Stimulated activated naive CD8-positive, alpha-beta T cell treated with anti-CD3 and anti-CD28 coated beads, Interleukin-15, amount 100 ng/mL, for 72 hours (primary cell): ENCODE results near the gene SEC31B.

Source experiments
- ATAC-seq: fragments of 150-1000 bp; cut with Tn5 transposase; 2 replicates; pipeline ENCODE4 v1.10.0; 2021; ENCODE audit warnings: mild to moderate bottlenecking, moderate library complexity
- DNase-seq, 2 donors: peaks; one replicate each; pipeline ENCODE4 v3.0.0; 2021 to 2022
- H3K27ac Mint-ChIP-seq, 2 donors: one replicate each; pipeline ENCODE4 v1.8.0; 2022; ENCODE audit warnings: mild to moderate bottlenecking in 2 of 2, mixed read lengths in 2 of 2, moderate library complexity in 2 of 2
- H3K27me3 Mint-ChIP-seq: one replicate; pipeline ENCODE4 v1.8.0; 2022; ENCODE audit warnings: mixed read lengths
- H3K4me1 Mint-ChIP-seq: one replicate; pipeline ENCODE4 v1.8.0; 2022; ENCODE audit warnings: mild to moderate bottlenecking, mixed read lengths
- H3K4me3 Mint-ChIP-seq, 2 donors: one replicate each; pipeline ENCODE4 v1.8.0; 2022; ENCODE audit warnings: mild to moderate bottlenecking in 2 of 2, mixed read lengths in 2 of 2, moderate library complexity in 1 of 2
- H3K9me3 Mint-ChIP-seq, 2 donors: one replicate each; pipeline ENCODE4 v1.8.0; 2022; ENCODE audit warnings: mixed read lengths in 2 of 2

Gene SEC31B

DNA sequence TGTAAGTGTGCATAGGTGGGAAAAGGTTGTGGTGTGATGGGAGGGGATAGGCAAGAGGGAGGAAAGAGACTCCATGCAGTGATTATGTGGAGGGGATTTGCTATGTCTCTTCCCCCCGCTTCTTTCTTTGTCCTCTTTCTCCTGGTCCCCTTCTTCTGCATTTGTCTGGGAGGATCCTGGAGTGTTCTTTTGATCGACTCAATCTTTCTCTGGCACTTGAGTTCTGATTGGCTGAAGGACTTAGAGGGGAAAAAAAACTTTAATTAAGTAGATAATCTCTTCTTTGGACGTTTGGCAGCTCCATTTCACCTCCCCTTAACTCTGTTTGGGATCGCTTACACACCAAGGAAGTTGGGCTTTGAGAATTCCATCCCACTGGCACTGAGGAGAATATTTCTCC is 57.0 kb downstream of the SEC31B start, which contains the start of gene WNT8B:
WNT8B (plus strand) TSS at position 301 of the 400 bp plus-strand sequence. CDS start 160 bp downstream, outside the sequence.
- H3K4me3 Mint-ChIP-seq = no peak within 1 kb of the TSS
- H3K27ac Mint-ChIP-seq = no peak within 1 kb of the TSS
- H3K4me1 Mint-ChIP-seq = no peaks in the 10 kb centered on the region
- H3K27me3 Mint-ChIP-seq = no peaks in the 10 kb centered on the region
- ATAC-seq = no peak
- peaks cover 0 to 6% of the 10 kb centered on the region in 2 donors for H3K9me3 Mint-ChIP-seq
- no peak for DNase-seq

DNA sequence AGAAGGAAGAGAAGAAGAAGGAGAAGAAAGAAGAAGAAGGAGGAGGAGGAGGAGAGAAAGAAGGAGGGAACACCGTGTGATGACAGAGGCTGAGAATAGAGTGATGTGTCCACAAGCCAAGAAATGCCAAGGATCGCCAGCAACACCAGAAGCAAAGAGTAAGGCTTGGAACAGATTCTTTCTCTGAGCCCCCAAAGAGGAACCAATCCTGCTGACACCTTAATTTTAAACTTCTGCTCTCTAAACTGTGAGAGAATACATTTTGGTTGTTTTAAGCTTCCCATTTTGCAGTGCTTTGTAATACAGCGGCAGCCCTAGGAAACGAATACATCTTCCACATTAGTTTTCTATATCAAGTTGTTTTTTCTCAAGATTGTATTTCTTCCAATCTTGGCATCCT is 70.7 kb downstream of the SEC31B start:
- no peak for DNase-seq
- Mint-ChIP-seq H3K4me3 (no peak overlapping the region), H3K27me3 (no peaks in the 10 kb centered on the region), H3K4me1 (no peaks in the 10 kb centered on the region), H3K9me3 (no peaks in the 10 kb centered on the region), H3K27ac (no peak overlapping the region)
- no peak for ATAC-seq

DNA sequence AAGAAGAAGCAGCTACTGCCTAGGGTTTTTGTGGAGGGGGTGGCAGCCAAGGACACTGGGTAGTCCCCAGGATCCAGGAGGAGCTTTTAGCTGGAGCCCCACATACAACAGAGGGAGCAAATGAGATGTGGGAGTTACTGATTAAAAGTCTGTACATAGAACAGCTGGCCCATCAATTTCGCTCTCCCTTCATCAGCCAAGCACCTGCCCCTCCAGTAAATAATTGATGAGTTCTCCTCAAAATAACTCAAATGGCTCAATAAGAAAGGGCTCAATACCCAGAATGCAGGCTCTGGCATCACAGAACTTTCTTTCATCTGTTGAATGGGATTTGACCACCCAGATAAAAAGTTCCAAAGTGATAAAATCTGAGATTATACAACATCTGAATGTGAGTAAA is 72.0 kb downstream of the SEC31B start:
- Mint-ChIP-seq H3K27ac (peak overlapping the region in 1 of 2 donors; percentile 20), H3K9me3 (no peaks in the 10 kb centered on the region), H3K4me3 (no peak overlapping the region), H3K27me3 (no peaks in the 10 kb centered on the region), H3K4me1 (no peaks in the 10 kb centered on the region)
- ATAC-seq (no peak), DNase-seq (no peak)

DNA sequence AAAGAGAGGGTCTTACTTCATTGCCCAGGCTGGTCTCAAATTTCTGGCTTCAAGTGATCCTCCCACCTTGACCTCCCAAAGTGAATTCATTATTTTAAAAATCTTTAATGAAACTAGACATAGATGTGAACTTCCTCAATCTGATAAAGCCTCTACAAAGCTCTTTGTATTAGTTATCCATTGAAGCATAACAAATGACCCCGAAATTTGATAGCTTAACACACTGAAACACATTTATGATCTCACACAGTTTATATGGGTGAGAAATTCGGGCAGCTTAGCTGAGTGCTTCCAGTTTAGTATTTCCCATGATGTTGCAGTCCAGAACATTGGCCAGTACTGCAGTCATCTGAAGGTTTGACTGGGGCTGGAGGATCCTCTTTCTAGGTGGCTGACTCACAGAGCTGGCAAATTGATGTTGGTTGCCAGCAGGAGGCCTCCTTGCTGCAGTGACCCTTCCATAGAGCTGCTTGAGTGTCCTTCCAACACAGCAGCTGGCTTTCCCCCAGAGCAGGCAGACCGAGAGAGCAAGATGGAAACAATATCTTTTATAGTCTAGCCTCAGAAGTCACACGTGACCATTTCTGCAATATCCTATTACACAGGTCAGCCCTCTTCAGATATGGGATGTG is 73.4 kb downstream of the SEC31B start:
- no peaks in the 10 kb centered on the region for H3K27me3 Mint-ChIP-seq
- no peak overlapping the region for H3K27ac Mint-ChIP-seq
- H3K9me3 Mint-ChIP-seq = no peaks in the 10 kb centered on the region
- H3K4me1 Mint-ChIP-seq = no peaks in the 10 kb centered on the region
- ATAC-seq = no peak
- DNase-seq = no peak
- H3K4me3 Mint-ChIP-seq = no peak overlapping the region

DNA sequence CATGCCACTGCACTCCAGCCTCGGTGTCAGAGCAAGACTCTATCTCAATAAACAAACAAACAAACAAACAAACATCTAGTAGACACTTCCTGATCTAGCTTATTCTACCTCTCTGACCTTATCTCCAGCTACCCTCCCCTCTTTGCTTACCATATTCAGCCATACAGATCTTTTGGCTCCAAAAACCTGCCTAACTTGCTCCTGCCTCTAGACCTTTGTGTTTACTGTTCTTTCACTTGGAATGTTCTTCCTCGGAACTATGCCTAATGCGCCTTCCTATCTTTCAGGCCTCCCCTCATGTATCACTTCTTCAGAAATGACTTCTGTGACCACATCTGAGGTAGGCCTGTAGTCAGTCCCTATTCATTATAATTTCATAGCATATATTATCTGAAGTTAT is 77.1 kb downstream of the SEC31B start:
- DNase-seq (no peak), ATAC-seq (no peak)
- H3K27me3 Mint-ChIP-seq = no peaks in the 10 kb centered on the region
- no peak overlapping the region for H3K27ac Mint-ChIP-seq
- H3K4me1 Mint-ChIP-seq = no peaks in the 10 kb centered on the region
- H3K4me3 Mint-ChIP-seq = no peak overlapping the region
- no peaks in the 10 kb centered on the region for H3K9me3 Mint-ChIP-seq

DNA sequence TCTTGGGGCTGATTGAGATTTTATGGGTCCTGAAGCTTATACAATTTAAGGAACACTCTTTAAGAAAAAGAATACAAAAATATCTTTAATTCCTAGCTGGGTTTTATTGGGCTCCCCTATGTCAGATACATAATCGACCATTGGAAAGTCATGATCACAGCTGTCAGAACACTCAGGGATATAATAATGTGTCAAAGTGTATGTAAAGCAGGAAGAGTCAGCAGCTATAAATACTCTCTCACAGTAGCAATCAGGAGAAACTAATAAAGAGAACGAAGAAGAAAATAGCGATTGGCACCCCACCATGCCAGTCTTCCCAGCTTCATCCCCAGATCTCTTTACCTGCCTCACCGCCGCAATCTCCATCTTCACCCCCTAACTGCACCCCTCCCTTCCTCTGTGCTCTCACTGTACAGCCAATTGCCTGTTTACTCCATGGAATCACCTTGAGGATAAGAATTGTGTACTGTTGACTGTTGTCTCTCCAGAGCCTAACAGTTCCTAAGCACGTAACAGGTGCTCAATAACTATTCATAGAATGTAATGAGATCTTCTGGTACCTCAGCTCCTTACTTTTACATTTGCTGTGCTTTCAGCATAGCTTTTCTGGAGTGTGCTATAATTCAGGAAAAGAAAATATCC is 80.9 kb downstream of the SEC31B start:
- DNase-seq (no peak), ATAC-seq (no peak)
- Mint-ChIP-seq H3K27ac (no peak overlapping the region), H3K27me3 (no peaks in the 10 kb centered on the region), H3K9me3 (no peaks in the 10 kb centered on the region), H3K4me1 (peaks cover 4% of the 10 kb centered on the region), H3K4me3 (no peak overlapping the region)
